K562 (cell line): Measurements from ENCODE around the gene SKIC8. TPM values are rescaled to one million over a fixed set of nuclear protein-coding genes. Genes with fewer than 3 reads are reported as not detected.

ENCODE experiments used
- ATAC-seq: fragments of 200-7000 bp; cut with Tn5 transposase; 3 replicates; pipeline ENCODE4 v1.9.1; 2020; ENCODE audit warnings: moderate library complexity
- BruUV-seq: library from RNA; stranded (reverse); fragments of 400-500 nt; replicated peaks from 2 replicates; lab custom pipeline; 2021; lab: Mats Ljungman, UMichigan
- CTCF ChIA-PET: fragments of 300-600 bp; formaldehyde crosslinking; extraction: SDS; loops from one replicate; lab custom pipeline; 2021; ENCODE audit warnings: low intra/inter-chr PET ratio; lab: Yijun Ruan, JAX
- POLR2A ChIA-PET: fragments of 300-600, 350-650 bp; sonication (Branson Sonifier 250); formaldehyde crosslinking; extraction: SDS; loops from one replicate; lab custom pipeline; 2021; ENCODE audit warnings: antibody characterized with exemption, inconsistent platforms; lab: Yijun Ruan, JAX
- DNase-seq, 4 experiments: peaks; one replicate each; pipeline versions ENCODE4 v3.0.0 to v3.0.0-alpha.2; 2011 to 2018; ENCODE audit warnings: low spot score in 3 of 4, mixed read lengths in 3 of 4; ENCODE audit errors: extremely low read depth in 1 of 4
- FAIRE-seq: peaks from 2 replicates; lab custom pipeline; 2011; peaks lifted over from hg19 to GRCh38; lab: Jason Lieb, UNC
- H2AFZ ChIP-seq: 2 replicates; pipeline ENCODE4 v1.6.0; 2011; ENCODE audit warnings: low read depth, low read length, control low read depth, inconsistent platforms
- H3K27ac ChIP-seq: fragments of 200-600 bp; 3 replicates; pipeline ENCODE4 v1.8.0; 2011; ENCODE audit warnings: low read depth, mild to moderate bottlenecking, control low read depth, inconsistent platforms, low read length, moderate library complexity, mixed read lengths; ENCODE audit errors: extremely low read depth
- H3K27me3 ChIP-seq, 2 experiments: fragments of 300-600 bp in 1 of 2; 2 replicates in 1 of 2; 3 replicates in 1 of 2; pipeline versions ENCODE4 v1.6.0 to v1.8.0; 2011; ENCODE audit warnings: inconsistent platforms in 2 of 2, low read length in 2 of 2, mild to moderate bottlenecking in 1 of 2, mixed read lengths in 1 of 2, moderate library complexity in 1 of 2; ENCODE audit not compliant: control insufficient read depth in 2 of 2, insufficient read depth in 2 of 2
- H3K36me3 ChIP-seq: fragments of 300-600 bp; 3 replicates; pipeline ENCODE4 v1.8.0; 2011; ENCODE audit warnings: mild to moderate bottlenecking, low read length, inconsistent platforms; ENCODE audit not compliant: control insufficient read depth, insufficient read depth
- H3K4me1 ChIP-seq, 2 experiments: fragments of 200-600 bp in 1 of 2; replicated peaks in 1 of 2; 2 replicates in 1 of 2; 3 replicates in 1 of 2; pipeline versions ENCODE4 v1.5.1 to v1.8.0; 2011; ENCODE audit warnings: inconsistent platforms in 2 of 2, low read length in 2 of 2, mild to moderate bottlenecking in 1 of 2, mixed read lengths in 1 of 2, moderate library complexity in 1 of 2; ENCODE audit not compliant: control insufficient read depth in 2 of 2, insufficient read depth in 2 of 2
- H3K4me2 ChIP-seq: 2 replicates; pipeline ENCODE4 v1.6.1; 2011; ENCODE audit warnings: low read length, control low read depth, inconsistent platforms, mixed read lengths; ENCODE audit not compliant: insufficient read depth
- H3K4me3 ChIP-seq: fragments of 200-600 bp; sonication (generic), shearing (Covaris generic); 2 replicates; pipeline ENCODE4 v1.5.1; 2016; ENCODE audit warnings: control low read depth, inconsistent platforms
- H3K79me2 ChIP-seq: fragments of 200-600 bp; 3 replicates; pipeline ENCODE4 v1.8.0; 2011; ENCODE audit warnings: low read length, inconsistent platforms; ENCODE audit not compliant: control insufficient read depth, insufficient read depth
- H3K9ac ChIP-seq, 2 experiments: 2 replicates each; pipeline versions ENCODE4 v1.6.0 to v1.6.1; 2011; ENCODE audit warnings: low read depth in 2 of 2, low read length in 2 of 2, control low read depth in 1 of 2, inconsistent platforms in 1 of 2, mild to moderate bottlenecking in 1 of 2, mixed read lengths in 1 of 2; ENCODE audit not compliant: insufficient read depth in 1 of 2
- H3K9me1 ChIP-seq: one replicate; pipeline ENCODE4 v1.6.0; 2011; ENCODE audit warnings: inconsistent platforms, mild to moderate bottlenecking, low read length, moderate library complexity; ENCODE audit not compliant: control insufficient read depth, insufficient read depth
- H3K9me3 ChIP-seq: replicated peaks from 2 replicates; pipeline ENCODE4 v1.5.1; 2011; ENCODE audit warnings: low read depth, low read length, inconsistent platforms; ENCODE audit not compliant: control insufficient read depth, insufficient read depth
- H4K20me1 ChIP-seq: replicated peaks from 2 replicates; pipeline ENCODE4 v1.6.1; 2011; ENCODE audit warnings: low read length, inconsistent platforms, mixed read lengths; ENCODE audit not compliant: control insufficient read depth, insufficient read depth
- BRF2 ChIP-seq: IDR thresholded peaks from 3 replicates; pipeline ENCODE4 v1.6.1; 2011; ENCODE audit warnings: borderline replicate concordance, mild to moderate bottlenecking; ENCODE audit not compliant: insufficient read length, insufficient read depth
- E2F3 ChIP-seq: fragments of 250-450 bp; sonication (Bioruptor Pico); IDR thresholded peaks from 2 replicates; pipeline ENCODE4 v1.4.0; 2020; ENCODE audit warnings: mild to moderate bottlenecking
- HDAC2 ChIP-seq: fragments of 450-650 bp; IDR thresholded peaks from 2 replicates; pipeline ENCODE4 v1.6.1; 2016; ENCODE audit warnings: mild to moderate bottlenecking
- HMGN3 ChIP-seq: IDR thresholded peaks from 2 replicates; pipeline ENCODE4 v1.6.1; 2011; ENCODE audit warnings: borderline replicate concordance, low read depth, mild to moderate bottlenecking, mixed read lengths, low read length; ENCODE audit not compliant: insufficient read length; ENCODE audit errors: extremely low read depth
- LEF1 ChIP-seq: fragments of 450-650 bp; IDR thresholded peaks from 2 replicates; pipeline ENCODE4 v1.6.1; 2016; ENCODE audit warnings: mild to moderate bottlenecking
- MTA1 ChIP-seq: fragments of 450-650 bp; IDR thresholded peaks from 2 replicates; pipeline ENCODE4 v1.6.1; 2017; ENCODE audit warnings: borderline replicate concordance
- NR2C2 ChIP-seq, 2 experiments: fragments of 200-800 bp in 1 of 2; sonication (Bioruptor generic) in 1 of 2; sonication (generic) in 1 of 2; formaldehyde crosslinking in 1 of 2; IDR thresholded peaks; 2 replicates each; pipeline versions ENCODE4 v1.6.1 to v1.8.0; 2016 to 2022; ENCODE audit warnings: mild to moderate bottlenecking in 1 of 2, missing compliant biosample characterization in 1 of 2, missing genetic modification characterization in 1 of 2, missing genetic modification reagents in 1 of 2
- PKNOX1 ChIP-seq: fragments of 450-650 bp; IDR thresholded peaks from 2 replicates; pipeline ENCODE4 v1.6.1; 2016
- POU5F1 ChIP-seq: fragments of 150-350 bp; IDR thresholded peaks from 2 replicates; pipeline ENCODE4 v1.6.1; 2014; ENCODE audit warnings: borderline replicate concordance, low read length, low read depth, mild to moderate bottlenecking; ENCODE audit not compliant: partially characterized antibody
- RBFOX2 ChIP-seq: fragments of 200-400 bp; formaldehyde crosslinking; IDR thresholded peaks from 2 replicates; pipeline ENCODE4 v1.6.1; 2017; ENCODE audit warnings: low read depth, mild to moderate bottlenecking, low read length, moderate library complexity
- RBM15 ChIP-seq: fragments of 200-400 bp; formaldehyde crosslinking; IDR thresholded peaks from 2 replicates; pipeline ENCODE4 v1.6.1; 2018; ENCODE audit warnings: mild to moderate bottlenecking, low read length, moderate library complexity; ENCODE audit not compliant: insufficient read depth
- THAP12 ChIP-seq: fragments of 250-450 bp; sonication (Bioruptor Pico); IDR thresholded peaks from 2 replicates; pipeline ENCODE4 v1.9.0; 2021; ENCODE audit warnings: mild to moderate bottlenecking, inconsistent platforms
- ZKSCAN1 ChIP-seq: fragments of 150-350 bp; IDR thresholded peaks from 2 replicates; pipeline ENCODE4 v1.6.1; 2016; ENCODE audit warnings: low read depth, low read length
- ZNF232 ChIP-seq: sonication (generic); formaldehyde crosslinking; IDR thresholded peaks from 2 replicates; pipeline ENCODE4 v1.8.0; 2022; ENCODE audit warnings: mild to moderate bottlenecking, missing genetic modification reagents
- ZNF668 ChIP-seq: fragments of 250-450 bp; sonication (Bioruptor Pico); IDR thresholded peaks from 2 replicates; pipeline ENCODE4 v1.8.0; 2022; ENCODE audit warnings: mild to moderate bottlenecking, inconsistent platforms
- WGBS: fragments of 100-300 bp; shearing (Covaris generic); methylation state at CpG from one replicate; pipeline ENCODE4 v1.1.6; 2016; ENCODE audit warnings: low coverage, mixed read lengths; ENCODE audit not compliant: insufficient coverage; ENCODE audit errors: missing lambda C conversion rate; 5-methylcytosine and 5-hydroxymethylcytosine counted together
- in situ Hi-C: fragments of 300-500 bp; cut with MboI; formaldehyde crosslinking; loops from 4 replicates; pipeline ENCODE4 v1.15.0; 2018; ENCODE audit warnings: inconsistent platforms, mixed read lengths
- intact Hi-C: fragments of 100-400 bp; cut with micrococcal nuclease; formaldehyde crosslinking; loops from 2 replicates; pipeline ENCODE4 v1.14.2; 2022
- polyA plus RNA-seq, 8 experiments: library from polyadenylated mRNA; depleted of rRNA in 4 of 8; stranded (reverse) in 5 of 8; unstranded in 3 of 8; fragments of >200 nt; fragmentation: Nextera tagmentation in 2 of 8; fragmentation: Illumina TruSeq in 1 of 8; extraction: Ambion mirVana in 2 of 8; extraction: Trizol in 1 of 8; gene quantifications; 2 replicates each; pipeline versions ENCODE4 v1.2.1 to v1.2.3, GENCODE V29; 2011 to 2014; ENCODE audit warnings: inconsistent platforms in 1 of 8, missing spikeins in 1 of 8
- total RNA-seq, 7 experiments: library from RNA; depleted of rRNA in 6 of 7; stranded (reverse); fragments of >200 nt in 6 of 7; fragmentation: Illumina TruSeq in 2 of 7; extraction: Trizol in 2 of 7; gene quantifications; 2 replicates each; pipeline versions ENCODE4 v1.2.1 to v1.2.3, GENCODE V29; 2011 to 2021; ENCODE audit warnings: low replicate concordance in 1 of 7

SKIC8 gene
- total and polyA plus RNA-seq, 9 of the 15 experiments (the other 6 are each of a cell fraction or from before 2014, with no cell fraction given), result 79.5 to 389 (median 146) TPM

DNA sequence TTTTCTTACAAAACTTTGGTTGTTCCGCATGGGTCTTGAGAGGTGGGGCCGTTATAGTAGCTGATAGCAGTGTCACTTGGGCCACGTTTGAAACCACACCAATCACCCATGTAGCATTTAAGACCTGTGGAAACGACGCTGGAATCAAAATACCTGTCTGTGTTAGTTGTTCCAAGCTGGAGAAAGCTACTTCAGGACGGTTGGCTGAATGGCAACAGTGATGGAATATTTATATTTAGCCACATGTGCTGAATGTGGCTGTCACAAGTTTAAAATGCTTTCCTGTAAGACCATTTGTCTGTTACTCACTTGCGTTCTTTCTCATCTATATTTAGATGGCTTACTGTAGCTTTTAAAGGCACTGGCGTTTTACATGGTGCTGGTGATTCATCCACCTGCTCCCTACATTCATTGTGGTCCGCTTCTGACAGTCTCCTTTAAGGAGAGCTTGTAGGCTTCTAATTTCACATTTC is 33.6 kb downstream of the SKIC8 start:
- CTCF ChIA-PET, result no interaction called here
- no peak overlapping the region for H3K4me3 ChIP-seq
- intact Hi-C loops, result no loop called here

DNA sequence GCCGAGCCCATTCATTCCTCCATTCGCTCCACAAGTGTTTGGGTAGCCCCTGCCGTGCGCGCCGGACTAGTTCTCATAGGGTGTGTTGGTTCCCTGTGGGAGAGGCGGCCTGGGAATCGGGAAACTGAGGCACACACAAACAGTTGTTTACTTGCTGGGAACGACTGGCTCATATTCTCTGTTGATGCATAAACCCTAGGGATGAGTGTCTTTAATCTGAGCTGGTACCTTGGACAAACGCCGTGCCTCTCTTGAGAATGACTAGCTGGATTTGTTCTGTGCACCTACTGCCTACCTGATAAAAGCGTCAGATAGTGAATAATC is 34.3 kb downstream of the SKIC8 start:
- DNase-seq, result no peak
- H3K4me3 ChIP-seq, result no peak overlapping the region
- H3K27me3 ChIP-seq, result no peaks in the 10 kb centered on the region
- H3K9me3 ChIP-seq, result no peaks in the 10 kb centered on the region
- peaks cover 11 to 15% of the 10 kb centered on the region in 2 experiments; a peak in 4 of 5 replicates for H3K4me1 ChIP-seq
- ATAC-seq, result no peak
- H2AFZ ChIP-seq, result no peak overlapping the region
- ChIA-PET POLR2A (interaction anchor here (0.6 to 2.2 kb wide), 2 partner anchors 11 to 227 kb away, joined by 3 to 6 read pairs; no protein-coding TSS in a partner anchor), CTCF (no interaction called here)
- no peak overlapping the region for H3K4me2 ChIP-seq
- in situ Hi-C loops (no loop called here), intact Hi-C loops (no loop called here)
- H3K36me3 ChIP-seq, result no peaks in the 10 kb centered on the region
- H3K27ac ChIP-seq, result no peak overlapping the region
- no peak for FAIRE-seq
- H3K9ac ChIP-seq, result no peak overlapping the region
- H3K9me1 ChIP-seq, result no peaks in the 10 kb centered on the region
- BruUV-seq, result no TSS peak
- H3K79me2 ChIP-seq, result no peaks in the 10 kb centered on the region
- no peaks in the 10 kb centered on the region for H4K20me1 ChIP-seq
- WGBS, result 60% methylated on average over 10 of the region's 12 CpGs
- TF ChIP-seq ZNF232 (CRISPR knock-in tag), result no peak
- no peak for TF ChIP-seq THAP12 (CRISPR knock-in tag)
- TF ChIP-seq BRF2, result no peak
- no peak for TF ChIP-seq NR2C2 (CRISPR knock-in tag; IDR thresholded peaks at IDR 0.05)
- no peak for TF ChIP-seq NR2C2 (tag; IDR thresholded peaks at IDR 0.05)
- TF ChIP-seq E2F3 (CRISPR knock-in tag), result no peak
- TF ChIP-seq PKNOX1, result no peak
- TF ChIP-seq RBFOX2, result no peak

More for the DNA sequence above, 33.6 kb downstream of the SKIC8 start:
- FAIRE-seq (no peak), DNase-seq (no peak), ATAC-seq (no peak)
- no peak overlapping the region for H3K4me2 ChIP-seq
- no peaks in the 10 kb centered on the region for H4K20me1 ChIP-seq
- no peaks in the 10 kb centered on the region for H3K9me1 ChIP-seq
- BruUV-seq, result no TSS peak
- H3K4me1 ChIP-seq, result peaks cover 7 to 15% of the 10 kb centered on the region in 2 experiments; a peak in 4 of 5 replicates
- no peaks in the 10 kb centered on the region for H3K27me3 ChIP-seq
- peak overlapping the region; percentile 37 for H2AFZ ChIP-seq
- H3K27ac ChIP-seq, result no peak overlapping the region
- H3K9me3 ChIP-seq, result no peaks in the 10 kb centered on the region
- TF ChIP-seq POU5F1 (no peak), HMGN3 (no peak), MTA1 (no peak), HDAC2 (no peak), RBM15 (no peak), ZKSCAN1 (no peak), ZNF668 (CRISPR knock-in tag) (no peak), LEF1 (no peak)
- TF ChIP-seq, all 486 proteins: peak for 0
- POLR2A ChIA-PET, result interaction anchor here (0.6 to 2.2 kb wide), 4 partner anchors 11 to 227 kb away, joined by 3 to 6 read pairs (median 4); no protein-coding TSS in a partner anchor
- no peaks in the 10 kb centered on the region for H3K79me2 ChIP-seq
- H3K9ac ChIP-seq, result no peak overlapping the region
- 27% methylated on average over 9 of the region's 9 CpGs for WGBS
- no peaks in the 10 kb centered on the region for H3K36me3 ChIP-seq
- in situ Hi-C loops, result no loop called here
